Esophagus squamous epithelium (tissue), 5 donors: Measurements from ENCODE around the gene MTARC1. TPM values are rescaled to one million over a fixed set of nuclear protein-coding genes. Genes with fewer than 3 reads are reported as not detected.

Experiments
- DNase-seq: peaks from one replicate; lab custom pipeline; 2025; lab: John Stamatoyannopoulos, UW
- H3K27ac ChIP-seq, 4 donors: fragments of 200-600 bp; sonication (generic); one replicate each; pipeline ENCODE4 v1.5.1; 2016 to 2019; ENCODE audit warnings: mild to moderate bottlenecking in 1 of 4
- H3K27me3 ChIP-seq, 4 donors: fragments of 200-600 bp; sonication (generic); 1 replicate in 3 of 4; 2 replicates in 1 of 4; pipeline versions ENCODE4 v1.5.1 to v1.6.0; 2017 to 2021; ENCODE audit warnings: antibody characterized with exemption in 1 of 4
- H3K36me3 ChIP-seq, 3 donors: fragments of 200-600 bp; sonication (generic); one replicate each; pipeline ENCODE4 v1.5.1; 2016 to 2019
- H3K4me1 ChIP-seq, 3 donors: fragments of 200-600 bp; sonication (generic); one replicate each; pipeline ENCODE4 v1.5.1; 2017 to 2019
- H3K4me3 ChIP-seq, 4 donors: fragments of 200-600 bp; sonication (generic); 1 replicate in 3 of 4; 2 replicates in 1 of 4; pipeline ENCODE4 v1.5.1; 2016 to 2019; ENCODE audit warnings: mild to moderate bottlenecking in 2 of 4, moderate library complexity in 1 of 4
- H3K9me3 ChIP-seq, 3 donors: fragments of 200-600 bp; sonication (generic); one replicate each; pipeline ENCODE4 v1.5.1; 2016 to 2019
- POLR2A ChIP-seq, 4 donors: fragments of 450-650 bp; IDR thresholded peaks; one replicate each; pipeline ENCODE4 v1.6.1; 2017; ENCODE audit warnings: antibody characterized with exemption in 4 of 4, mild to moderate bottlenecking in 4 of 4, moderate library complexity in 3 of 4
- WGBS, 2 donors: methylation state at CpG; one replicate each; pipeline ENCODE4 v1.1.5; 2018; 5-methylcytosine and 5-hydroxymethylcytosine counted together
- intact Hi-C: fragments of 100-400 bp; cut with DNase I; formaldehyde crosslinking; loops from one replicate; pipeline ENCODE4 v1.15.0; 2022
- total RNA-seq, 4 donors: library from RNA; depleted of rRNA; stranded (reverse); fragments of >200 nt; gene quantifications; one replicate each; pipeline ENCODE4 v1.1.0, GENCODE V29; 2016
- TF ChIP-seq, protein P1 (sequence below), 6 experiments: fragments of 450-650 bp in 4 of 6; fragments of 200-600 bp in 2 of 6; sonication (generic) in 2 of 6; IDR thresholded peaks; one replicate each; pipeline ENCODE4 v1.5.1; 2016 to 2019; ENCODE audit warnings: antibody characterized with exemption in 6 of 6, mild to moderate bottlenecking in 4 of 6, moderate library complexity in 4 of 6
- donor health status: DM: yes; HTN: yes; CAD: no.

Gene MTARC1
- total RNA-seq, 4 donors from 2014 or later = 2.3 to 12.2 (median 4.9) TPM

DNA sequence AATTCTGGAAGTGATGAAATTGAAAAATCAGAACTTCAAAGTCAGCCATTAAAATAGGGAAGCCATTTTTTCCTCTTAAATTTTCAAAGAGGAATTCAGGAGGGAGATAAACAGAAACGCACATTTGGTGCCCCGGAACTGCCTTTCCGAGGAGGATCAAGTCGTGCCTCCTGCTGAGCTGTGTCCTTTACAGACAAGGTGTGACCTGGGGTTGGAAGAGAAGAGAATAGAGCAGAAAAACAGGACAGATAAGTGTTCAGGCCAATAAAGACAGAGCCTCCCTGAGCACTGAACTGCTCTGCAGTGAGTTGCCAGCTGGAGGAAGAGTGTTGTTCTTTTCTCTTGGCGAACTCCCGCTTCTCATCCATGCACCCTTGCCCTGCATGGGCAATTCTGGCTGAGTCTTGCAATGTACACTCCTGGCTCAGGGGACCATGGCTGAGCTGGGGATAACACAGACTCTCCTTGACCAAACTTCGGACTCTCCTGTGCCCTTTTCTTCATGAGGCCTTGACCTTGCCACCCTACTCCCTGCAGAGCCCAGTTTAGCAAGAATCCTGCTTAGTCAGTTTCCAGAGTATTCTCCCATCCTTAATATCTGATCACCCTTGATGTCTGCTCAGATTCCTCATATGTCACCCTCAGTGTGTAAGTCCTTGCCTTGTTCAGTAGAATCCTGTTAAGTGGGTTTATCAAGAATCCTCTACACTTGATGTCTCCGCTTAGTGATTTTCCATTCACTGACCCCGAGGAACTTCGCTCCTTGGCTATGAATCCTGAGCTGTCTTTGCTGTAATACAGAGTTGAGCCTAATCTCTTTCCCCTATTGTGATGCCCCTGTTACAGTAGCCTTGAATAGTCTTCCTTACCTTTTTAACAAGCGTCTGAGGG is 1.3 kb upstream of the MTARC1 start:
- Histone ChIP-seq H3K4me3 (no peak overlapping the region), H3K9me3 (no peaks in the 10 kb centered on the region), H3K4me1 (peaks cover 0 to 35% (median 12%) of the 10 kb centered on the region in 3 donors), H3K27ac (peak overlapping the region in 2 of 4 donors; percentile 78 to 81), H3K27me3 (peaks cover 0 to 5% (median 0%) of the 10 kb centered on the region in 4 donors), H3K36me3 (peaks cover 0 to 11% (median 0%) of the 10 kb centered on the region in 3 donors)
- 86 to 89% methylated on average over 11 of the region's 11 CpGs for WGBS, 2 donors
- TF ChIP-seq, protein P1, sequence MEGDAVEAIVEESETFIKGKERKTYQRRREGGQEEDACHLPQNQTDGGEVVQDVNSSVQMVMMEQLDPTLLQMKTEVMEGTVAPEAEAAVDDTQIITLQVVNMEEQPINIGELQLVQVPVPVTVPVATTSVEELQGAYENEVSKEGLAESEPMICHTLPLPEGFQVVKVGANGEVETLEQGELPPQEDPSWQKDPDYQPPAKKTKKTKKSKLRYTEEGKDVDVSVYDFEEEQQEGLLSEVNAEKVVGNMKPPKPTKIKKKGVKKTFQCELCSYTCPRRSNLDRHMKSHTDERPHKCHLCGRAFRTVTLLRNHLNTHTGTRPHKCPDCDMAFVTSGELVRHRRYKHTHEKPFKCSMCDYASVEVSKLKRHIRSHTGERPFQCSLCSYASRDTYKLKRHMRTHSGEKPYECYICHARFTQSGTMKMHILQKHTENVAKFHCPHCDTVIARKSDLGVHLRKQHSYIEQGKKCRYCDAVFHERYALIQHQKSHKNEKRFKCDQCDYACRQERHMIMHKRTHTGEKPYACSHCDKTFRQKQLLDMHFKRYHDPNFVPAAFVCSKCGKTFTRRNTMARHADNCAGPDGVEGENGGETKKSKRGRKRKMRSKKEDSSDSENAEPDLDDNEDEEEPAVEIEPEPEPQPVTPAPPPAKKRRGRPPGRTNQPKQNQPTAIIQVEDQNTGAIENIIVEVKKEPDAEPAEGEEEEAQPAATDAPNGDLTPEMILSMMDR (IDR thresholded peaks at IDR 0.05) = no peak
- no peak for TF ChIP-seq POLR2A (IDR thresholded peaks at IDR 0.05)
- intact Hi-C loops = no loop called here
- no peak for DNase-seq

DNA sequence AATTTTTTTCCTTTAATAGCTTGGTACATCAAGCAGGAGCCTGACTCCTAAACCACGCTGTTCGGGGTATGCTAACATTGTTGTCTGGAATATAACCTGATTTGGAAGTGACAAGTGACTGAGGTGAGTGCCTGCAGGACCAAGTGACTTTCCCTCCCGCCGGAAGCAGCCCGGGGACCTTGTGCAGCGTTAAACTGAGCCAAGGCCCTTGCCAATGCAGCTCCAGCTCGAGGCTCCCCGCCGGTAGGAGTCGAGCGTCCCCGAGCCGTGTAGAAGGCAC is 716 bp upstream of the MTARC1 start:
- Histone ChIP-seq H3K4me1 (peaks cover 4 to 40% (median 12%) of the 10 kb centered on the region in 3 donors), H3K4me3 (peak overlapping the region; percentile 46 to 69 (median 66)), H3K36me3 (peaks cover 0 to 11% (median 0%) of the 10 kb centered on the region in 3 donors), H3K27me3 (peaks cover 0 to 5% (median 0%) of the 10 kb centered on the region in 4 donors), H3K9me3 (no peaks in the 10 kb centered on the region), H3K27ac (peak overlapping the region; percentile 38 to 81 (median 75))
- DNase-seq = no peak
- no peak for TF ChIP-seq POLR2A (IDR thresholded peaks at IDR 0.05)
- TF ChIP-seq, protein P1 (IDR thresholded peaks at IDR 0.05) = no peak
- 92 to 100% methylated on average over 2 of the region's 13 CpGs for WGBS, 2 donors
- intact Hi-C loops = no loop called here

DNA sequence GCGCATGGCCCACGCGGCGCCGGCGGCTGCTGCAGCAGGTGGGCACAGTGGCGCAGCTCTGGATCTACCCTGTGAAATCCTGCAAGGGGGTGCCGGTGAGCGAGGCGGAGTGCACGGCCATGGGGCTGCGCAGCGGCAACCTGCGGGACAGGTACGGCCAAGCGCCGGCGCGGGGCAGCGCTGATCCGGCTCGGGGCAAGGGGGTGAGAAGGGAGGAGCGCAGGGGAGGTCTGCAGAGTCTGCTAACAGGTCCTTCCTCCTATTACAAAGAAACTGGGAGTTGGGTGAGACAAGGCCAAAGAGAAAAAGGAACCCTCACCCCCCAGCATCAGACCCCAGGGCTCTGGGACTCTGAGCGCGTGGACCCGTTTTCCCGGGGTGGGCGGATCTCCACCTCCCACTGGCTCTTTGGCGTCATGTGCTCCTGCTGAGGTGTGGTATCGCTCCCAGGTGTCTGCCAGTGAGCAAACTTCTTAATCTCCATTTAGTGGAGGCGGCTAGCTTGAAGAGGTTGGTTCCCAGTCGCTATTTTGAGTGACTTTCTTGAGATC is 431 bp downstream of the MTARC1 start:
- no peak for DNase-seq
- WGBS, 2 donors = 10% methylated on average over 9 of the region's 32 CpGs; no CpG with 5 or more reads in 1 of the 2 donors
- H3K9me3 ChIP-seq = no peaks in the 10 kb centered on the region
- H3K4me3 ChIP-seq = peak overlapping the region; percentile 46 to 69 (median 66)
- peaks cover 0 to 5% (median 0%) of the 10 kb centered on the region in 4 donors for H3K27me3 ChIP-seq
- no peak for TF ChIP-seq POLR2A (IDR thresholded peaks at IDR 0.05)
- TF ChIP-seq, protein P1 (IDR thresholded peaks at IDR 0.05) = no peak
- H3K27ac ChIP-seq = peak overlapping the region; percentile 62 to 81 (median 75)
- peaks cover 0 to 7% (median 0%) of the 10 kb centered on the region in 3 donors for H3K36me3 ChIP-seq
- peaks cover 4 to 50% (median 19%) of the 10 kb centered on the region in 3 donors for H3K4me1 ChIP-seq
- intact Hi-C loops = no loop called here

DNA sequence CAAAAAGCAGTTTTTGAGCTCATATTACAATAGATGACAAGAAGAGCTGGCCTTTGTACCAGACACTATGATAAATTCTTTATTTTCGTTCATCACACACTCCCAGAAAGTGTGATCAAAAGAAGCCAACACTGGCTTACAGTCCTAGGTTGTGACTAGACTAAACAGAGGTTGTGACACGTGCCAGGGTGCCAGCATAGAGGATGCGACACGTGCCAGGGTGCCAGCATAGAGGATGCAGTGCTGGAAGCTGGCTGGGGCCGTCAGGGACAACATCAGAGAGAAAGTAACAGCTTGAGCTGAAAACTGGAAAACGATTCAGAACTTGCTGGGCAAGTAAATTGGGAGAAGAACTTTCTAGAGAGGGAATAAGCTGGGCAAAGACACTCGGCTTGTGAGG is 2.2 kb downstream of the MTARC1 start:
- WGBS, 2 donors = 66 to 79% methylated on average over 7 of the region's 7 CpGs
- Histone ChIP-seq H3K36me3 (no peaks in the 10 kb centered on the region), H3K4me3 (no peak overlapping the region), H3K4me1 (peaks cover 4 to 53% (median 19%) of the 10 kb centered on the region in 3 donors), H3K9me3 (no peaks in the 10 kb centered on the region), H3K27me3 (peaks cover 0 to 5% (median 0%) of the 10 kb centered on the region in 4 donors), H3K27ac (peak overlapping the region in 3 of 4 donors; percentile 13 to 81 (median 13))
- TF ChIP-seq, protein P1 (IDR thresholded peaks at IDR 0.05) = no peak
- TF ChIP-seq POLR2A (IDR thresholded peaks at IDR 0.05) = no peak
- DNase-seq = no peak
- intact Hi-C loops = no loop called here
